ENCODE measurements around the gene CAMK2B.
A peak's percentile ranks its signal among the peaks of the same experiment; 100 is the strongest.

CAMK2B gene

GRCh38 chr7:44329888-44330287, 4.5 kb upstream of the CAMK2B start:
- DNase-seq = no peak

- DNase-seq = no peak
These were observed 3.7 kb upstream of the CAMK2B start for GRCh38 chr7:44329081-44329480.

DNA sequence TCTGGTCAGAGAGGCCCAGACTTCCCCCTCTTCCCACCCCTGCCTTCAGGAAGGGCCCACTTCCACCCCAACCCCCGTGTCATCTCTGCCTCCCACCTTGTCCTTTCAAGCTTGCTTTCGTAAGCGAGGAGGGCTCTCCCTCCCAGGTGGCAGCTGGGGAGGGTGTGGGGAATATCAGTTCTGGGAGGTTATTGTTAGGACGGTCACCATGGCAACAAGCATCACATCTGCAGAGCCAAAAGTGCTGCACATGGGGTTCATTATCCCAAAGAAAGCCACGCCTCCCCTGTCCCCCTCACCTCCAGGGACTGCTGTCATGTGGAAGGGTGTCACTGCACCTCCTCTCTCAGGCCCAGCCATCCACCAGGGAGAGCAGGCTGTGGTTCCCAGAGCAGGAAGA, 2.6 kb upstream of the CAMK2B start:
- no peak for DNase-seq

DNA sequence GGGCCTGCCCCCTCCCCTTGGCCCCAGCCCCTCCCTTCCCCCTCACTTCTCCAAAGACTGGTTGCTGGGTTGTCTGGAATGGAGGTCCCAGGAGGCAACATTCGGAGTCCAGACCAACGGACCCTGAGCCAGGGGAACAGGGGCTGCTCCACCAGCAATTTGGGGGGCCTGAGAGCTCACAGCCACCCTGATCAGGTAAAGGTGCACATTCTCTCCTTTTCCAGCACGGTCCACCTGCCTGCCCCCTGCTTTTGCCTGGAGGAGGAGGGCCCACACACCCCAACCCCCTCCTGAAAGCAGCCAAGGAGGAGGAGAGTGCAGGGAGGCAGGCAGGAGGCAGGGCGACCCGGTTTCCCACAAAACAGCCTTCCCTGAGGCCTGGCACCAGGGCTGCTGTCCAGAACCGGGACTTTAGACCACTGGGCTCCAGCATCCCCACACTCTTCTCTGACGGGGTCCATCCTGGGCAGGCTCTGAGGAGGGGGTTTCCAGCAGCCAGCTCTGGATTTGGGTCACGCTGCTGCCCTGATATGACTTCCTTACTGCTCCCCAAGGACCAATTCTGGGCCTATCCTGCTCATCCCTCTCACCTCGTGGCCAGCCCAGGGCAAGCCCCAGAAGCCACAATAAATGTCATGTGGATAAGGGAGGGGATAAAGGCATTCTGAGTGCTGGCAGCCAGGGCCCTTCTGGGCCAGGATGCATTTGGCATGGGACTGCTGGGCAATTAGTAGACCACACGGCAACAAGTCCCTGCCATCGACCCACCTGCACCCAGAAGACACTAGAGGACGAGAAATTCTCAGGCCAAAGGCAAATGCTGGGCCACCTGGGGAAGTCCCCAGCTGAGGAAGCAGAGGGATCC, 1.1 kb upstream of the CAMK2B start:
- DNase-seq = no peak

DNA sequence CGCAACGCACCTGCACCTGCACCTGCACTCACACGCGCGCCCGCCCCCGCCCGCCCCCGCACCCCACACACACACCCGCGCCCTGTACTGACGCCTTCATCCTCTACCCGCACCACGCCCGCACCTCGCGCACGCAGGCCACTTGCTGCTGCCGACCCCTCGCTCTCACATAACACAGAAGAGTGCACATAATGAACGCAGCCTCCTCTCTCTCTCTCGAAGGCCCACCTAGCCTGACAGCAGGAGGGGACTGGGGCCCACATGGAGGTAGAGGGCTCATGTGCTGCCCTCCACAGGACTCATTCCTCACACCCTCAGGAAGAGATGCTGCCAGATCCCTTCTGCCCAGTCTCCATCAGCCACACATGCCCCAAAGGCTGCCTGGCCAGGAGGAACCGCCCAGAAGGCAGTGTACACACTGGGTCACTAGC, 432 bp upstream of the CAMK2B start:
- DNase-seq = no peak

DNA sequence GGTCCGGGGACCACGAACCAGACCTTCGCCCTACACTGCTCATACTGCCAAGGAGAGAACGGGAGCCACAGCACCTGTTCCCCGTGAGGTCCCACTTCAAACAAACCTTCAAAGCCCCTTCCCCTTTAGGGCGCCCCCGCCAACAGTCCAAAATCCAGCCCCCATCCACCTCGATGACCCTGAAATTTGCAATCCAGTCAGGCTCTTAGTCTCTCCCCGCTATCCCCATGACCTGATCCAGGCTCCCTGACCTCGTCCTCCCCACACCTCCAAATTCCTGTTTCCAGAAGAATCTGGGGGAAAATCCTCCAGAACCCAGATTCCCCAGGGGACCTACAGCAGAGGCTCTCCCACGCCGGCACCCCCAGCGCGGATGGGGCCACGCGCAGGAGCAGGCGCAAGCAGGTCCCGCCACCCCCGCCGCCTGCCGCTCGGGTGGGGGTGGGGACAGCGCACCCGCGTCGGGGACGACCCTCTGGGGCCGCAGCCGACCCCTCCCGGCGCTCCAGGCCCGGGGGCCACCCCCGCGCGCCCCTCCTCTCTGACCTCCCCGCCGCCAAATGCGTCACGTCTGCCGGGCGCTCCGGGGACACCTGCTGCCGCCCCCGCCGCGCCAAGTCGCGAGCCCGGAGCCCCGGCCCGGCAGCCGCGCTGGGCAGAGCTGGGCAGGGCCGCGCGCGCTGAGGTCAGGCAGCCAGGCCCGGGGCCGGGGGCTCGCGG, 753 bp downstream of the CAMK2B start:
- DNase-seq = no peak

GRCh38 chr7:44324204-44324480, 1.3 kb downstream of the CAMK2B start:
- DNase-seq = no peak

GRCh38 chr7:44323381-44324203, 1.8 kb downstream of the CAMK2B start:
- no peak for DNase-seq

GRCh38 chr7:44322631-44323363, 2.6 kb downstream of the CAMK2B start:
- DNase-seq = no peak

DNA sequence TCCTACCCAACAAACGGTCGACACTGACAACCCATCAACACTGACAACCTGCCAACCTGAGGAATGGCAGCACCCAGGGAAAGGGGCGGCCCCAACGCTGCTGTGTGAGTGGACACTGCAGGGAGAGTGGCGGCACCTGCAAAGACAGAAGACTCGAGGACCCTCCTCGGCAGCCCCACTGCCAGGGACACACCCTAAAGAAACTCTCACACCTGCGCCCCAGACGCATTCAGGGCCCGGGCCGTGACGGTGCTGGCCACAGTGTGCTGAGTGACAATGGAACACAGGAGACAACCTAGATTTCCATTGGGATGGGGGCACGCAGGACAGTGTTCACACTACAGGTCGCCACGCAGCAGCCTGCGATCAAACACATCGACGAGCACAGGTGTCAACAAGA, 3.6 kb downstream of the CAMK2B start:
- DNase-seq = no peak

- DNase-seq = no peak
These were observed 4.5 kb downstream of the CAMK2B start for GRCh38 chr7:44320794-44321371.

DNA sequence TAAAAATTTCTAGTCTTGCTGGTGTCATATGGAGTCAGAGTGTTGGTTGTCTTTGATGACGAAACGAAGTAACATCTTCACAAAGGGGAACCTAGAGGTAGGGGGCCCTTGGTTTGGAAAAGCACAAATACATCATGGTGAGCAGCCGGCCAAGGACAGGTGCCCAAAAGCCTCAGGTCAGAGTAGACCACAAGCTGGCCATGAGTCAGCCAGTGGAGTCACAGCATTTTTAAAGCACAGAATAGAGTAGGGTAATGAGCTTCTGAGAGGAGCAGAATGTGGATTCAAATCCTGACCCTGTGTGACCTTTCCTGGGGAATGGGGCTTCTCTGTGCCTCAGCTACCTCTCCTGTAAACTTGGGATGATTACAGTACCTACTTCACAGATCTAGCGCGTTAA, 5.3 kb downstream of the CAMK2B start:
- DNase-seq = no peak

DNA sequence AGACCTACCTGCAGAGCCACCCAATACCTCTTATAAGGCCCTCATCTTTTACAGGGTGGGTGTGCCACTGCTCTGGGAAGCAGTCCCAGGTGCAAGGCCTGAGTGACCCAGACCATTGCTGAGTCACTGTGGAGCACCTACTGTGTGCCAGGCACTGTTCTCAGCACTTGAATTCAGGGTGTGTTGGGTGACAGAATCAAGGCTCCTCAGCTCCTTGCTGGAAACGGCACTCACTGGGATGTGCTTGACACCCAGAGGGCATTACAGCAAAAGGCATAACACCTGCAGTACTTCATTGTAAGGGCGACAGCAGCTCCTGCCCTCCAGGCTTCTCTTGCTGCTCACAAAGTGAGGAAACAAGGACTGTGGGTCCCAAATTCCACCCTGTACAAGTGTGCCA, 7.1 kb downstream of the CAMK2B start:
- DNase-seq = no peak

DNA sequence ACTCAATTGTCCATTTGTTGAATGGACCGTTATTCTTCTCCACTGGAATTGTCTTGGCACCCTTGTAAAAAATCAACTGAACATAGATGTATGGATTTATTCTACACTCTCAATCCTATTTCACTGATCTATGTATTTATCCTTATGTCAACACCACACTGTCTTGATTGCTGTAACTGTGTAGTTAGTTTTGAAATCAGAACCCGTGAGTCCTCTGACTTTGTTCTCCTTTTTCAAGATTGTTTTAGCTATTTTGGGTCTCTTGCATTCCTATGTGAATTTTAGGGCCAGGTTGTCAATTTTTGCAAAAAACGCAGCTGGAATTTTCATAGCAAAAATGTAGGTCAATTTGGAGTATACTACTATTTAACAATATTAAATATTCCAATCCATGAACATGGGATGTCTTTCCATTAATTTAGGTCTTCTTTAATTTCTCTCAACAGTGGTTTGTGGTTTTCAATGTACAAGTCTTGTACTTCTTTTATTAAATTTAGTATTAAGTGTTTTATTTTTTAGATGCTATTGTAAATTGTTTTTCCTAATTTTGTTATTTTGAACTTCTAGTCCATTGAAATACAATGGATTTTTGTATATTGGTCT, 10.0 kb downstream of the CAMK2B start:
- DNase-seq = peak; percentile 77 to 90

- DNase-seq = peak in 1 of 2 donors; percentile 28
These were observed 11.8 kb downstream of the CAMK2B start for GRCh38 chr7:44313621-44314031.

- DNase-seq = no peak
These were observed 12.4 kb downstream of the CAMK2B start for GRCh38 chr7:44313016-44313415.

GRCh38 chr7:44311561-44312495, 13.6 kb downstream of the CAMK2B start:
- no peak for DNase-seq

GRCh38 chr7:44310221-44310848, 15.1 kb downstream of the CAMK2B start:
- no peak for DNase-seq

- peak; percentile 13 to 62 for DNase-seq
These were observed 15.9 kb downstream of the CAMK2B start for GRCh38 chr7:44309271-44310091.
